Measurements from ENCODE around the gene STK11IP. TPM values are rescaled to one million over a fixed set of nuclear protein-coding genes. Genes with fewer than 3 reads are reported as not detected.

The STK11IP gene
- total RNA-seq, 2 experiments from 2014 or later, result 28.4 to 31.5 TPM

DNA sequence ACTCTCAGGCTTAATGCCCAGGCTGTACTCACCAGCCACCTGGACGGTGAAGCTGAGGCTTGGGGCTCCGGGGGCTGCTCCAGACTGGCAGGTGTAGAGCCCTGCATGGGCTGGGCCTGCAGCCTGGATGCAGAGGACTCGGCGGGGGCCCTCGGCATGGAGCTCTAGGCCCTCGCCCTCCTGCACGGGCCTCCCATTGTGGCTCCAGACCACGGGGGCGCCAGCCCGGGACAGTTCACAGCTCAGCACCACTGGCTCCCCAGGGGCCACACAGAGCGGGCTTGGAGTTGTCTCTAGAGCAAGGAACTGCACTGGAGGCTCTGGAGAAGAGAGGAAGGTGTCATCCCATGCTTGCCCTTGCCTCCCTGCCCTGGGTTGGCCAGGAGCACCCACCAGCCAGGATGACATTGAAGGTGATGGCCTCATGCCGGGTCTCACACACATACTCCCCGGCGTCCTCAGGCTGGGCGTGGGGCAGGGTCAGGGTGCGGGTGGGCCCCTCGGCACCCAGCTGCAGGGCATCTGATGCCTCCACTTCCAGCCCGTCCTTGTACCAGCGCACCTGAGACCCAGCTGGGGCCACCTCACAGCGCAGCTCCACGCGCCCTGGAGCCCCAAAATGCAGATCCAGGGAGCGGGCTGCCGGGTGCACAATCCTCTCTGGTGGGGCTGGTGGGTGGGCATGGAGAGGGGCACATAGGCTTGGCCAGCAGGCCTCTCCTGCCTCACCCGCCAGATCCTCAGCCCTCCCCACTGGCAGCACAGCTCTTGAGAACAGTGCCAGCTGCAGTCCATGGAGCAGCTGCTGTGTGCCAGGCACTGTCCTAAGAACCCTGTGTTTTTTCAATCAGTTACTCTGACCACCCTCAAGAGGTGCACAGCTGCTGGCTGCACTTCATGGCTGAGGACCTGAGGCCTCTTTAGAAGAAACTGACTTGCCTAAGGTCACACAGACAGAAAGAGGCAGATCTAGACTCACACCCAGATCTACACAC, 39.6 kb upstream of the STK11IP start:
- ChIA-PET POLR2A (no interaction called here), CTCF (interaction anchor here (1.3 to 1.8 kb wide), 2 partner anchors 9 to 14 kb away, joined by 3 to 4 read pairs; partner anchors contain the start of genes CHPF and TMEM198)
- H3K4me3 Mint-ChIP-seq, result no peak overlapping the region
- no peak for DNase-seq
- peaks cover 7% of the 10 kb centered on the region for H3K27me3 Mint-ChIP-seq
- no peak overlapping the region for H3K27ac Mint-ChIP-seq
- no peaks in the 10 kb centered on the region for H3K4me1 Mint-ChIP-seq
- no peaks in the 10 kb centered on the region for H3K9me3 Mint-ChIP-seq
- no peaks in the 10 kb centered on the region for H3K36me3 Mint-ChIP-seq (ENCODE audit: low read depth)

DNA sequence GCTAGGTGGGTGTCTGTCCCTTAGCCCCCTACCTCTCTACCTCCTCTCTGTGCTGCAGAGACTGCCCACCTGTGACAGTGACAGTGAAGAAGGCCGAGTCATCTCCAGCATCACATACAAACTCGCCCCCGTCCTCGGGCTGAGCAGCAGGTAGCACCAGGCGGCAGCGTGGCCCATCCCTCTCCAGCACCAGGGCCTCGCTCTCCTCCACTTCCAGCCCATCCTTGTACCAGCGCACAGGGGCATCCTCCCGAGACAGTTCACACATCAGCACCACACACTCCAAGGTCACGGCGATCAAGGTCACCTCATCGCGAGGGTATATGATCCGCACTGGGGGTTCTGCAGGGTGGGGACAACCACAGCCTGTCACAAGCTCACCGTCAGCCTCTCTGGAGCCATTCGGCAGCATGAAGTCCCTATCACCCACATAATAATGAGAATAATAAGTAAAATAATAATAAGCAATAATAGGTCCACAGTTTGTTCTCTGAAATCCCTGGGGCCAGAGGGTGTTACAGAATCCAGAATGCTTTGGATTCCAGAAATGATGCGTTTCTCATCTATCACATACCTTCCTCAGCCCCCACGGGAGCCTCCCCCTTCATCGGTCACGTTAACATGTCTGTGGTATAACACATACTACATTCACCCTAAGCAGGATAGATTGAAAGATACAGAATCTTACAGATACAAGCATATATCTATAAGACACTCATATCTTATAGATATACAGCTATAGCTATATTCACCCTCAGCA, 38.3 kb upstream of the STK11IP start:
- no peaks in the 10 kb centered on the region for H3K4me1 Mint-ChIP-seq
- no peaks in the 10 kb centered on the region for H3K27me3 Mint-ChIP-seq
- DNase-seq, result no peak
- ChIA-PET POLR2A (no interaction called here), CTCF (interaction anchor here (0.7 to 3.6 kb wide), 9 partner anchors 10 to 91 kb away, joined by 3 to 34 read pairs (median 4); partner anchors contain the start of genes CHPF, GMPPA, OBSL1 and TMEM198)
- no peak overlapping the region for H3K4me3 Mint-ChIP-seq
- H3K9me3 Mint-ChIP-seq, result no peaks in the 10 kb centered on the region
- no peak overlapping the region for H3K27ac Mint-ChIP-seq
- H3K36me3 Mint-ChIP-seq (ENCODE audit: low read depth), result no peaks in the 10 kb centered on the region

DNA sequence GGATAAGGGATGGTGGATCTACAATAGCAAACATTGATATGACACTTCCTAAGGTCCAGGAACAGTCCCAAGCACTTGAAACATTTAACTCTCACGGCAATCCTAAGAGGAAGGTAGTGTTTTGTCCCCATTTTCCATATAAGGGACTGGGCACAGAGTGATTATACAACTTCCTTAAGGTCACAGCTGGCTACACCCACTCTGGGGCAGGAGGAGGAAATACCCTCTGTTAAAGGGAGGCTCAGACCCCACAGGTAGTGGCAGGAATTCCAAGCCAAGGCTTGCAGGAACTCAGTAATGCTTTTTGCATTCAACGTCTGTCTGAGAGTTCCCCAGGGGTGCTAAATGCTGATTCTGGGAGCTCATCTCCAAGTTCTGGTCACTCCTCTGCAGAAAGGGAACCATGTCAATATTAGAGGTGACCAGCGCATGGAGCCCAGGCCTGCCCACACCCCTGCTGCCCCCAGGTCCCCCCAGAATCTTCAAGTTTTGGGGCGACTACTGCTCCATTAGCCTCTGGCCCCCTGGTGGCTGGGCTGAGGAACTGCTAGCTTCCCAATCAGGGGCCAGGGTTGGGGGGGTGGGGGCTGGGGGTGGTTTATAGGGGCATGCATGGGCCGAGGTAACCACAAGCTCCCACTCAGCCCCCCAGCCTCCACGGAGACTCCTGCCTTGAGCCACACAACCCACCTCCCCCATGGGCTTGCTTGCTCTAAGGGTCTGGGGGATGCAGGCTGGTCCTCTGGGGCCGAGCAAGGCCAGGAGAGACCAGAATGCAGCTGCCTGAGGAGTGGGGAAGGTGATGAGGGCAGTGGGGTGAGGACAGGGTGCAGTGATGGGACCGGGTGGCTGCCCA, 37.4 kb upstream of the STK11IP start:
- POLR2A ChIA-PET, result no interaction called here
- CTCF ChIA-PET, result interaction anchor here (0.6 to 3.6 kb wide), 14 partner anchors 9 to 91 kb away, joined by 3 to 34 read pairs (median 4); partner anchors contain the start of genes CHPF, GMPPA, OBSL1 and TMEM198
- DNase-seq, result no peak
- Mint-ChIP-seq H3K36me3 (ENCODE audit: low read depth) (no peaks in the 10 kb centered on the region), H3K4me3 (no peak overlapping the region), H3K4me1 (no peaks in the 10 kb centered on the region), H3K27ac (no peak overlapping the region), H3K27me3 (no peaks in the 10 kb centered on the region), H3K9me3 (no peaks in the 10 kb centered on the region)

DNA sequence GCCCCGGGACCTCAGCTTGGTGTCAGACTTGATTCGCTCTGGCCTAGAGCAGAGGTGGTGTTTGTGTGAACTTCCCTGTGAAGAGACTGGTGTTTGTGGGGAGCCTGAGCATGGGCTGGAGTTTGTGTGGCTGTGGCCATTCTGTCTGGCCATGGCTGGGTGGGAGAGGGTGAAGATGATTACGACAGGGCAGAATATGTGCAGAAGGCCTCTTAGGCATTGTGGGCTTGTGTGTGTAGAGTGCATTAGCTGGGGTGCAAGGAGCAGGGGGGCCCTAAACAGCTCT, 36.8 kb upstream of the STK11IP start:
- CTCF ChIA-PET, result interaction anchor here (0.6 to 3.6 kb wide), 10 partner anchors 8 to 90 kb away, joined by 3 to 34 read pairs (median 4); partner anchors contain the start of genes CHPF, GMPPA, OBSL1 and TMEM198

DNA sequence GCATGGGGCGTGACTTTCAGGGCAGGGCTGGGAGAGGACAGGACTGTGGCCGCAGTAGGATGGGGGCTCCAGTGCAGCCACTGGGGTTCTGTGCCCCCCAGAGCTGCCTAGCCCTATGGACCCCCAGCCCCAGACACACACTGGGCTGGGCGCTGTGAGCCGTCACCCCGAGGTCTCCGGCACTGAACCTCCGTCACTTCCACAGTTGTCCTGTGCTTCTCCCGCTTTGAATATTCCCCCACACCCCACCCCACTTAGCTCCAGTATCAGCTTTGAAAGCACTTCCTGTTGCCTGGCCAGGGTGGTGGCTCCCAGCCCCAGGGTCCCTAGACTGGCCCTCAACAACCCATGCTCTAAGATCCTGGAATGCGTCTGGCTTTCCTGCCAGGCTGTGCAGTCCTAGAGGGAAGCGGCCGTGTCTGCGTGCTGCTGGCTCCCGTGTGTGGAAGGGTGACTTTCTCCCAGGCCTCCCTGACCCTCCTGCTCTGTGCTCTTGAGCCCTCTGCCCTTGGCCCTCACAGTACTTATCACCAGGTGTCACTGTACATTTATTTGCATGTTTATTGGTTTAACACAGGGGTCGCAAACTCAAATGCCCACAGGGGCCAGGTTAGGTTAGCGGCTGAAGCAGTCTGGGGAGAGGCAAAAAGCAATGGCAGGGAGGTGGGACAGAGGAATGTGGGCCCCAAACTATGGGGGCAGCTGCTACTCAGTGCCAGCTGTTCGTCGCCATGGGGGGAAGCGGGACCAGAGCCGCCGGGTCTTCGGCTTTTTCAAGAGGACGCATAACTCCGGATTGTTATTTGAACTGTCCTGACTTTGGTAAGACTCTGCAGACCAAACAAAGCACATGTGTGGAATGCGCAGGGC, 36.2 kb upstream of the STK11IP start:
- no peak overlapping the region for H3K27ac Mint-ChIP-seq
- no peaks in the 10 kb centered on the region for H3K36me3 Mint-ChIP-seq (ENCODE audit: low read depth)
- ChIA-PET CTCF (interaction anchor here (0.7 to 3.6 kb wide), 7 partner anchors 8 to 63 kb away, joined by 3 to 34 read pairs (median 3); partner anchors contain the start of genes CHPF, GMPPA and TMEM198), POLR2A (no interaction called here)
- DNase-seq, result no peak
- no peaks in the 10 kb centered on the region for H3K9me3 Mint-ChIP-seq
- no peaks in the 10 kb centered on the region for H3K4me1 Mint-ChIP-seq
- H3K4me3 Mint-ChIP-seq, result no peak overlapping the region
- H3K27me3 Mint-ChIP-seq, result no peaks in the 10 kb centered on the region

More for the DNA sequence above, 36.8 kb upstream of the STK11IP start:
- H3K4me1 Mint-ChIP-seq, result no peaks in the 10 kb centered on the region
- no peak for DNase-seq
- H3K27ac Mint-ChIP-seq, result no peak overlapping the region
- H3K27me3 Mint-ChIP-seq, result no peaks in the 10 kb centered on the region
- no peaks in the 10 kb centered on the region for H3K36me3 Mint-ChIP-seq (ENCODE audit: low read depth)
- no peaks in the 10 kb centered on the region for H3K9me3 Mint-ChIP-seq
- POLR2A ChIA-PET, result no interaction called here
- no peak overlapping the region for H3K4me3 Mint-ChIP-seq

DNA sequence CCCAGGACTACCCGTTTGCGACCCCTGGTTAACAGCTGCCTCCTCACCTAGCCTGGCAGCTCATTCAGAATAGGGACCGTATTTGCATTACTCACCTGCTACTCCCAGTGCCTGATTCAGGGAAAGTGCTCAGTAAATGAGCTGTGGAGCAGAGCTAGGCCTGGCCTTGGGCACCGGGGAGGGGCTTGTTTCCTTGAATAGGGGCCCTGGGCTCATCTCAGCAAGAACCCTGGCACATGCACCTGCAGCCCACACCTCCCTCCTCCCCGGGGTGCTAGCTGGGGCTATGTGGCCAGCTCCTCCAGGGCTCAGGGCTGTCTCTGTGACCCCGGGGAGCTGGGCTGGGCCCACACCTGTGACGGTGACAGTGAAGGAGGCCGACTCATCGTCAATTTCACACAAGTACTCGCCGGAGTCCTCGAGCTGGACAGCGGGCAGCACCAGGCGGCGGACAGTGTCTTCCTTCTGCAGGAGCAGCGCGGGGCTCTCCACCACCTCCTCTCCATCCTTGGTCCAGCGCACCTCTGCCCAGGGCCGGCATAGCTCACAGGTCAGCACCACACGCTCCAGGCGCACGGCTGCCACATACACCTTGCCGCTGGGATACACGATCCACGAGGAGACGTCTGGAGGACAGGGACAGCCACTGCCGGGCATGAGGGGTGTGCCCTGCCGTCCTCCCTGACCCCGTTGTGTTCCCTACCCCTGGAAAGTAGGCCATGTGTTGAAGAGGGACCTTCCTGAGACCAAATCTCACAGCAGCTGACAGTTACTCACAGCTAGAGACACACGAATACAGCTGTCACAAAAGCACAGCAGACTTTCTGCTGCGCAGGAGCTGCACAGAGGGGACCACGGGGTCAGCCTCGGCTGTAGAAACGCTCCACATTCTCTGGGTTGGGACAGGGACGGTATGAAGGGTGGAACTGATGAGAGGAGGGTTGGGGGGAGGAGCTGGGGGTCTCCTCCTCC, 35.3 kb upstream of the STK11IP start:
- CTCF ChIA-PET, result interaction anchor here (0.7 to 3.6 kb wide), 3 partner anchors 10 to 20 kb away, joined by 3 to 34 read pairs (median 3); partner anchors contain the start of genes CHPF and TMEM198
- Mint-ChIP-seq H3K27ac (no peak overlapping the region), H3K9me3 (no peaks in the 10 kb centered on the region), H3K4me3 (no peak overlapping the region), H3K27me3 (no peaks in the 10 kb centered on the region), H3K36me3 (ENCODE audit: low read depth) (no peaks in the 10 kb centered on the region), H3K4me1 (no peaks in the 10 kb centered on the region)
- POLR2A ChIA-PET, result no interaction called here
- DNase-seq, result no peak

DNA sequence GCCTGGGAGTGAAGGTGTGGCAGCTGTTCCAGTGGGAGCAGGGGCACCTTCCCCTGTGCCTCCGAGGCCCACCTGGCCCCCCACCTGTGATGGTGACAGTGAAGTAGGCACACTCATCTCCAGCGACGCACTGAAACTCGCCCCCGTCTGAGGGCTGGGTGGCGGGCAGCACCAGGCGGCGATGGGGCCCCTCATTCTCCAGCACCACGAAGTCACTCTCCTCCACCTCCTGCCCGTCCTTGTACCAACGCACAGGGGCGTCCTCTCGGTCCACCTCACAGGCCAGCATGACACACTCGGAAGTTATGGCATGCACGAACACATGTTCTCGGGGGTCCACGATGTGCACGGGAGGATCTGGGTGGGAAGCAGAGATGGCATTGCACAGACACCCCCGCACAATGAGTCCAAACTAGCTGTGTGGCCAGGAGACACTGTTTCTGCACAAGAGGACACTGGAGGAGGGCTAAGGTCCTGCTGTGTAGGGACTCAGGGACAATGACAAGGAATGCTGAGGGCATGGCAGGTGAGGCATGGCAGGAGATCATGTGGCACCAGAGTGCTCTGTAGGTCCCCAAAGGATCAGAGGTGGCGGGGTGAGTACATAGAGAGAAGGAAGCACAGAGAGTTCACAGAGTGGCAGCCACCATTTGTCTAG, 34.3 kb upstream of the STK11IP start:
- DNase-seq, result no peak
- H3K27ac Mint-ChIP-seq, result no peak overlapping the region
- ChIA-PET CTCF (no interaction called here), POLR2A (no interaction called here)
- H3K27me3 Mint-ChIP-seq, result peaks cover 2% of the 10 kb centered on the region
- no peaks in the 10 kb centered on the region for H3K9me3 Mint-ChIP-seq
- no peaks in the 10 kb centered on the region for H3K36me3 Mint-ChIP-seq (ENCODE audit: low read depth)
- no peaks in the 10 kb centered on the region for H3K4me1 Mint-ChIP-seq
- no peak overlapping the region for H3K4me3 Mint-ChIP-seq

DNA sequence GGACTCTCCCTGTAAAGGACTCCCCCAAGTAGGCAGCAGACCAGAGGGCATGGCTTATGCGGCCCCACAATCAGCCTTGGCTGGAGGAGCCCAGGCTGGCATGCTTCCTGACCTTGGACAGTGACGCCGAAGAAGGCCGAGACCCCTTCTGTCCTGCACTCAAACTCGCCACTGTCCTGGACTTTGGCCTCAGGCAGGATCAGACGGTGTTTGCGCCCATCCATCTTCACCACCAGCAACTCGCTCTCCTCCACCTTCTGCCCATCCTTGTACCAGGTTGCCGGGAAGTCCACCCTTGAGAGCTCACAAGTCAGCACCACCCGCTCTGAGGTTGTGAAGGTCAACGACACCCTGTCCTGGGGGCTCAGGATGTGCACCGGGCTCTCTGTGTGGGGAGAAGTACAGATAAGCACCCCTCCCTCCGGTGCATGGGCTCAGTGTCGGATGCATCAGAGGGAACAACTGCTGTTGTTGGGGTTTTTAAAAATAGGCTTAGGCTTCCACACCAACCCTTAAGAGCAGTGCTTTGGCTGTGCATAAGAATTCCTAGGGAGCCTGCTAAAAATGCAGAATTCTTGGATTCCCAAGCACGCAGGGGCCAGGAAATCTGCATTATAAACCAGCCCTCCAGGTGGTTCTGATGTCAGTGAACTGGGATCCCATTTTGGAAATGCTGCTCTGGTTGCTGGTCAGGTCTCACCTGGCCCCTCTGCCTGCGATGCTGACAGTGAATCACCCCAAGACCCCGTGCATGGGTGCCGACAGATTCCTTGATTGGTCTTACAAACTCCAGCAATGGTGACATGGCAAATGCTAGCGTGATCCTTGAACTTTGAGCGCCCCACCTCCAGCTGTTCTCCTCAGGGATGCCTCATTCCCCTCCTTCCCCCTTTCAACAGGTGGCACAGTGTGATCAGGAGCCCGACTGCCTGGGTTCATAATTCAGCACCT, 32.3 kb upstream of the STK11IP start:
- no peaks in the 10 kb centered on the region for H3K4me1 Mint-ChIP-seq
- H3K27me3 Mint-ChIP-seq, result peaks cover 16% of the 10 kb centered on the region
- no peak overlapping the region for H3K27ac Mint-ChIP-seq
- ChIA-PET CTCF (no interaction called here), POLR2A (no interaction called here)
- H3K4me3 Mint-ChIP-seq, result no peak overlapping the region
- H3K9me3 Mint-ChIP-seq, result no peaks in the 10 kb centered on the region
- no peak for DNase-seq
- no peaks in the 10 kb centered on the region for H3K36me3 Mint-ChIP-seq (ENCODE audit: low read depth)

DNA sequence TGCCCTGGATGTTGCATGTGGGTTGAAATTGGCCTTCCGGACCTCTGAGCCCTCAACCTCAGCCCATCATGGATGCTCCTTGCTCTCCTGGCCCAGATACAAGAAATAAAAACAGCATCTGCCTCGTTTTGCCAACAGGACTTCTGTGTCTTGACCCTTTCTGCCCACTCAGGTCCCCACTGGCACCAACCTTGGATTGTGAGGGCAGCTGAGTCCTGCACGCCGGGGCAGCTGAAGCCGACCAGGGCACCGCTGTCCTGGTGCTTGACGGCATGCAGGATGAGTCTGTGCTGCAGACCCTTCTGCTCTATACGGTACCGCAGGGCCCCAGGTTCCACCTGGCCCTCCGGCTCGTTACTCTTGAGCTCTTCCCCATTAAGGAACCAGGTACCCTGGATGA, 31.0 kb upstream of the STK11IP start:
- no peak overlapping the region for H3K27ac Mint-ChIP-seq
- CTCF ChIA-PET, result no interaction called here

DNA sequence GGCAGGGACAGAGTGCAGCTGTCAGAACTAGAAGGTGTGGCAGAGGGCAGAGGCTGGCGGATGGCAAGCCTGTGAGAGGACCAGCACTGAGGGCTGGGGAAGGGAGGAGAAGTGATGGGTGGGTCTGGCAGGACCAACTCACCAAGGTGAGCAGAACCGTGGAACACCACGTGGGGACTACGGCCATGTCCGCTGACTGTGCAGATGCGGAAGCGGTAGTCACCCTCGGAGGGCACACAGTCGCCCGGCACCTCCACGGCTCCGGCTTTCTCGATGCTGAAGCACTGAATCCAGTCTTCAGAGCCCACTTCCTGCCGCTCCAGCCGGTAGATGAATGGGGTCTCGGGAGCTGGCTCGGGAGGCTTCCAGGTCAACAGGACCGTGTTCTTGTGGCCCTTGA, 30.5 kb upstream of the STK11IP start:
- POLR2A ChIA-PET, result no interaction called here
- Mint-ChIP-seq H3K4me3 (no peak overlapping the region), H3K4me1 (no peaks in the 10 kb centered on the region), H3K27me3 (peaks cover 20% of the 10 kb centered on the region), H3K27ac (no peak overlapping the region), H3K36me3 (ENCODE audit: low read depth) (no peaks in the 10 kb centered on the region), H3K9me3 (no peaks in the 10 kb centered on the region)
- CTCF ChIA-PET, result no interaction called here
- no peak for DNase-seq

More for the DNA sequence above, 31.0 kb upstream of the STK11IP start:
- no peaks in the 10 kb centered on the region for H3K4me1 Mint-ChIP-seq
- H3K4me3 Mint-ChIP-seq, result no peak overlapping the region
- DNase-seq, result no peak
- no peaks in the 10 kb centered on the region for H3K36me3 Mint-ChIP-seq (ENCODE audit: low read depth)
- peaks cover 16% of the 10 kb centered on the region for H3K27me3 Mint-ChIP-seq
- POLR2A ChIA-PET, result no interaction called here
- H3K9me3 Mint-ChIP-seq, result no peaks in the 10 kb centered on the region

All from activated CD4-positive, alpha-beta memory T cell treated with anti-CD3 and anti-CD28 coated beads, Interleukin-2, amount 10 ng/mL, durations not matched to agents 7 days and 5 days (primary cell).